DND-41 (cell line): Measurements from ENCODE around the gene KIAA1958.

ENCODE experiments used
- CTCF ChIP-seq: IDR thresholded peaks from 2 replicates; pipeline ENCODE4 v1.5.1; 2012; ENCODE audit warnings: borderline replicate concordance, low read length, moderate library complexity, mild to moderate bottlenecking; ENCODE audit not compliant: poor library complexity, severe bottlenecking; ENCODE audit errors: extremely low read depth
- EZH2 ChIP-seq: IDR thresholded peaks from 3 replicates; pipeline ENCODE4 v1.6.1; 2012; ENCODE audit warnings: borderline replicate concordance, low read depth, mild to moderate bottlenecking, moderate library complexity, low read length, inconsistent platforms; ENCODE audit not compliant: severe bottlenecking

DNA sequence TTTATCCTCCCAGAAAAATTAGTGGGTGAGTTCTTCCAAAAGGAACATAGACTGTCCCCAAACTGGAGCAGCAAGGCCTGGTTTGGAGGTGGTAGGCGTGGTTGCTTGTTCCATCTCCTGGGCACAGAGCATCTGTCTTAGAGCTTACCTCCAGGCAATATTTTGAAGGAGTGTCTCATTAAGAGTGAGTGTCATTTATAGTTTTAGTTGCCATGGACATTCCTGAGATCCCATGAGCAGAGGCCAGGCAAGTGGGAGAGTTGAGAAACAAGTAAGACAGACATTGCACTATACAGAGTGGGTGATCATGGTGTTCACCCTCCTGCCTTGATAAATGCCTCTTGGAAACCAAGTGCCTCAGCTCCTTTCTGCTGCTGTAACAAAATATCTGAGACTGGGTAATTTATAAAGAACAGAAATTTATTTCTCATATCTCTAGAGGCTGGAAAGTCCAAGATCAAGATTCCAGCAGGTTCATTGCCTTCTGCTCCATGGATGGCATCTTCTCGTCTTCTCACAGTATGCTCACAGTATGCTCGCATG, 68.5 kb downstream of the KIAA1958 start:
- TF ChIP-seq CTCF (no peak), EZH2 (no peak)
